GM12892 (cell line): Measurements from ENCODE around the gene PCCB.

Experiments
- POLR2A ChIP-seq: IDR thresholded peaks from 2 replicates; pipeline ENCODE4 v1.6.1; 2011; ENCODE audit warnings: low read depth, low read length, control low read depth
- POLR2AphosphoS5 ChIP-seq: IDR thresholded peaks from 2 replicates; pipeline ENCODE4 v1.6.1; 2011; ENCODE audit warnings: low read depth, low read length, control low read depth
- TAF1 ChIP-seq: IDR thresholded peaks from 2 replicates; pipeline ENCODE4 v1.6.1; 2011; ENCODE audit warnings: low read depth, mild to moderate bottlenecking, control low read depth, low read length, borderline replicate concordance

GRCh38 chr3:136330900-136331299 lies 80.8 kb downstream of the PCCB start:
- TF ChIP-seq POLR2A = no peak
- no peak for TF ChIP-seq TAF1
- TF ChIP-seq POLR2AphosphoS5 = no peak
